ENCODE results near the gene NBL1. TPM values are rescaled to one million over a fixed set of nuclear protein-coding genes. Genes with fewer than 3 reads are reported as not detected.

The NBL1 gene
- total RNA-seq, 1 donor from 2014 or later = 10.5 TPM

- no peak for DNase-seq (ENCODE audit: low spot score, unreplicated experiment)
- H3K9me3 Mint-ChIP-seq (ENCODE audit: low read depth) = no peaks in the 10 kb centered on the region
- no peaks in the 10 kb centered on the region for H3K4me1 Mint-ChIP-seq (ENCODE audit: low read depth)
- no peak for TF ChIP-seq CTCF (IDR thresholded peaks at IDR 0.05; ENCODE audit: unreplicated experiment)
- H3K4me3 Mint-ChIP-seq (ENCODE audit: low read depth) = no peak overlapping the region
- H3K27me3 Mint-ChIP-seq = peaks cover 65% of the 10 kb centered on the region
- H3K27ac Mint-ChIP-seq = no peak overlapping the region
- no peaks in the 10 kb centered on the region for H3K36me3 Mint-ChIP-seq (ENCODE audit: insufficient read depth)
Observed at GRCh38 chr1:19644395-19644680, 227 bp downstream of the NBL1 start.

DNA sequence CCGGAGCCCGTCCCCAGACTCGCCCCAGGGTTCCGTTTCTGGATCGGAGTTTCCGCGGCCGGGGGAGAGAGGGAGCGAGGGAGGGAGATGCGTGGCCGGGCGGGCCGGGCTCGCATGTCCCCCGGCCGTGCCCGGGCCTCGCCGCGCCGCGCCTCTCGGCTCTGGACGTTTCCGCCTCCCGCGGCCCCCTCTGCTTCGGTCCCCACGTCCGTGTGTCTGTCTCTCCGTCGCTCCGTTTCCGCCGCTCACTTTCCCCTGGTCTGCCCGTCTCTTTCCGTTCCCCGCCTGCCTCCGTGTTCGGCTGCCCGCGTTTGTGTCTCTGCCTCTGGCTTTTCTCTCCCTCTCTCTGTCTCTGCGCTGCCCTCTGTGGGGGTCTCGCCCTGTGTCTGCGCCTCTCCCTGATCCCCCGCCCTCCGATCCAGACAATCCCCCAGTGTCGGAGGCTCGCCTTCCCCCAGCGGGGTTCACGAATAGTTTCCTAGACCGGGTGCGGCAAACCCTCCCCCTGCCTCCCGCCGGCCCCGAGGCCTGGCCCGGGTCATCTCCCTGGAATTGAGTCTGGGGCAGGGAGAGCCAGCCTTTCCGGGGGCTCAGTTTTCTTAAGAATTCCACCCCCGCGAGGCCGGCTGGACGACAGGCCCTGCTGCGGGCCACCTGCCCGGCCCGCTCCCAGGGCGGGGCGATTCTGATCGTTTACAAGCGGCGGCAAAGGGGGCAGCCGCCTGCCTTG lies 735 bp downstream of the NBL1 start:
- Mint-ChIP-seq H3K27ac (peak overlapping the region; percentile 84), H3K4me3 (ENCODE audit: low read depth) (peak overlapping the region; percentile 86), H3K27me3 (peaks cover 65% of the 10 kb centered on the region), H3K36me3 (ENCODE audit: insufficient read depth) (no peaks in the 10 kb centered on the region), H3K4me1 (ENCODE audit: low read depth) (no peaks in the 10 kb centered on the region), H3K9me3 (ENCODE audit: low read depth) (no peaks in the 10 kb centered on the region)
- no peak for DNase-seq (ENCODE audit: low spot score, unreplicated experiment)
- TF ChIP-seq CTCF (IDR thresholded peaks at IDR 0.05; ENCODE audit: unreplicated experiment) = no peak

GRCh38 chr1:19645411-19646251 lies 1.5 kb downstream of the NBL1 start:
- Mint-ChIP-seq H3K4me3 (ENCODE audit: low read depth) (peak overlapping the region; percentile 86), H3K9me3 (ENCODE audit: low read depth) (no peaks in the 10 kb centered on the region), H3K36me3 (ENCODE audit: insufficient read depth) (no peaks in the 10 kb centered on the region), H3K27me3 (peaks cover 57% of the 10 kb centered on the region), H3K4me1 (ENCODE audit: low read depth) (no peaks in the 10 kb centered on the region), H3K27ac (no peak overlapping the region)
- TF ChIP-seq CTCF (IDR thresholded peaks at IDR 0.05; ENCODE audit: unreplicated experiment) = no peak
- DNase-seq (ENCODE audit: low spot score, unreplicated experiment) = no peak

DNA sequence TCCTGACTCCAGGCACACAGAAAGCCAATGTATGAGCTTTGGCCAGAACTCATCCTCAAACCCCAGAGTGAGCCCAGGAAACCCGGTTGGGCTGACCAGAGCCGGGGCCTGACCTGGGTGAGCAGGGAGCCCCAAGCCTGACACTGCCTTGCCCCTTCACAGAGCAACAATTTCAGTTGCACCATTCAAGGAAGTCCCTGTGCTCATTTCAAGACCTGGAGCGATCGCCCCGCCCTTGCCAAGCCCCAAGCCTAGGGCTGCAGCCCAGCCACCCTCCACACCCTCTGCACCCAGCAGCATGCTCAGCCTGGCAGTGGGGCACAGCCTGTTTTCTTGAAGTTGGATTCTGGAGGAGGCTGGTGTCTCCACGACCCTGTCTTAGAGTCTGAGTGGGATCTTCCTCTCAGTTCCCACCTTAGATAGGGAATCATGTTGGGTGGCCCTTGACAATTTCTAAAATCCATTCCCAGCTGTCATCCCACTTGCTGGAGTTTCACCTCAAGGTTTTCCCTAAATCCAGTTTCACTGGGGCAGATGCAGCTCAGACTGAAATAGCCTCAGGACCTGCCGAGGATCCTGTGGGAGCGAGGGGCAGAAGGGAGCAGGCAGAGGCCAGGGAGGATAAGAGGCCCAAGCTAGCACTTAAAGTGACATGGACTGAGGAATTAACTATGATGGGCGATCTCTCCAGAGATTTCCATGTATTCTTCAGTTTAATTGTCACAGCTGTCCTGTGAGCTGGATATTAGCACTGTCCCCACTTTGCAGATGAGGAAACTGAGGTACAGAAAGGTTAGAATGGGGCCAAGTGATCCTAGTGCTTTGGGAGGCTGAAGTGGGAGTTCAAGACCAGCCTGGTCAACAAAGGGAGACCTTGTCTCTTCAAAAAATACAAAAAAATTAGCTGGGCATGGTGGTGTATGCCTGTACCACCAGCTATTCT lies 2.5 kb downstream of the NBL1 start:
- no peak overlapping the region for H3K4me3 Mint-ChIP-seq (ENCODE audit: low read depth)
- H3K4me1 Mint-ChIP-seq (ENCODE audit: low read depth) = peaks cover 1% of the 10 kb centered on the region
- peaks cover 47% of the 10 kb centered on the region for H3K27me3 Mint-ChIP-seq
- no peak for TF ChIP-seq CTCF (IDR thresholded peaks at IDR 0.05; ENCODE audit: unreplicated experiment)
- DNase-seq (ENCODE audit: low spot score, unreplicated experiment) = no peak
- no peaks in the 10 kb centered on the region for H3K36me3 Mint-ChIP-seq (ENCODE audit: insufficient read depth)
- H3K27ac Mint-ChIP-seq = no peak overlapping the region
- no peaks in the 10 kb centered on the region for H3K9me3 Mint-ChIP-seq (ENCODE audit: low read depth)

DNA sequence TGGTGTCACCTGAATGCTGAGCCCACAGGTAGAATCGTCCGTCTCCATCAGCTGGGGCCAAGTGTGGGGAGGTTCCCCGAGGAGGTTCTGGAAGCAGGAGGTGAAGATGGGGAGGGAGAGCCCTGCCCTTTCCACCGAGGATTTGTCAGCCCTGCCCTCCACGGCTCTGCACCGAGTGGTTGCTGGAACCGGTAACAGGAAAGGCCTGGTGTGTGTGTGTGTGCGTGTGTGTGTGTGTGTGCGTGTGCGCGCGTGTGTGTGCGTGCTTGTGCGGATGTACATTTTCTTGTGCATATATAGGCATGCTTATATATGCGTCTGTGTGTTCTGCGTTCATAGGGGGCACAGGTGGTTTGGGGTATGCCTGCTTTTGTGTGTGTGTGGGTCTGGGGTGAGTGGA lies 3.5 kb downstream of the NBL1 start:
- Mint-ChIP-seq H3K36me3 (ENCODE audit: insufficient read depth) (no peaks in the 10 kb centered on the region), H3K4me1 (ENCODE audit: low read depth) (peaks cover 1% of the 10 kb centered on the region), H3K4me3 (ENCODE audit: low read depth) (no peak overlapping the region), H3K27me3 (peaks cover 38% of the 10 kb centered on the region), H3K9me3 (ENCODE audit: low read depth) (no peaks in the 10 kb centered on the region), H3K27ac (no peak overlapping the region)
- TF ChIP-seq CTCF (IDR thresholded peaks at IDR 0.05; ENCODE audit: unreplicated experiment) = no peak
- DNase-seq (ENCODE audit: low spot score, unreplicated experiment) = no peak

All from progenitor cell of endocrine pancreas (in vitro differentiated cells).